Astrocyte of the cerebellum (primary cell): ENCODE results near the gene ZNF276.
"Not testable (repeated sequence)": the region's sequence is repeated elsewhere in the genome, so short reads cannot be mapped to it uniquely, and the experiment has no call there.

Experiments used
- DNase-seq: peaks from one replicate; pipeline ENCODE4 v3.0.0-alpha.2; 2011; ENCODE audit warnings: low read depth
- H3K4me3 ChIP-seq: 2 replicates; pipeline ENCODE4 v1.5.1; 2011; ENCODE audit warnings: mild to moderate bottlenecking, low read depth, low read length, moderate library complexity
- in situ Hi-C: cut with HindIII; loops from 2 replicates; pipeline ENCODE4 v1.10.0; 2017; ENCODE audit warnings: low sequenced_read_pairs
- TF ChIP-seq, protein P1 (sequence below): IDR thresholded peaks from 2 replicates; pipeline ENCODE4 v1.5.1; 2012; ENCODE audit warnings: low read length, low read depth, moderate library complexity, mild to moderate bottlenecking; ENCODE audit errors: missing control alignments

ZNF276 gene

DNA sequence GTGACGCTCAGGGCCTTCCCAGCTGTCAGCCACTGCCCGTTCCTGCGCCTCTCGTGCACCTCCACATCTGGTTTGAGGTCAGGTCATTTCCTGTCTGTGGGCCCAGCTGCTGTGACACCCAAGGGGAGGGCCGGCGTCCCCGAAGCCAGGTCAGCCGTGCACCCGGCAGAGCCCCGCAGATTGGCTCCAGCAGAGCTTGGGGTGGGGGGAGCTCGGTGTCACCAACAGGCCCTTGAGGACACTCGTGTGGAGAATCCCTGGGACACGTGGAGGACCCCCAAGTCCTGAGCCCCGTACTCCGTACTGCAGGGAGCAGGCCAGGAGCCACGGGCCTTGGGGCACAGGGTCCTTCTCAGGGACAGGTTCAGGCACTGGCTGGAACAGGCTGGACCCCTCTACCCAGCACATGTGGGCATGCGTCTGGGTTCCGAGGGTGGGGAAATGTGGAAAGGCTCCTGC, 24.6 kb upstream of the ZNF276 start:
- H3K4me3 ChIP-seq, result no peak overlapping the region
- TF ChIP-seq, protein P1, sequence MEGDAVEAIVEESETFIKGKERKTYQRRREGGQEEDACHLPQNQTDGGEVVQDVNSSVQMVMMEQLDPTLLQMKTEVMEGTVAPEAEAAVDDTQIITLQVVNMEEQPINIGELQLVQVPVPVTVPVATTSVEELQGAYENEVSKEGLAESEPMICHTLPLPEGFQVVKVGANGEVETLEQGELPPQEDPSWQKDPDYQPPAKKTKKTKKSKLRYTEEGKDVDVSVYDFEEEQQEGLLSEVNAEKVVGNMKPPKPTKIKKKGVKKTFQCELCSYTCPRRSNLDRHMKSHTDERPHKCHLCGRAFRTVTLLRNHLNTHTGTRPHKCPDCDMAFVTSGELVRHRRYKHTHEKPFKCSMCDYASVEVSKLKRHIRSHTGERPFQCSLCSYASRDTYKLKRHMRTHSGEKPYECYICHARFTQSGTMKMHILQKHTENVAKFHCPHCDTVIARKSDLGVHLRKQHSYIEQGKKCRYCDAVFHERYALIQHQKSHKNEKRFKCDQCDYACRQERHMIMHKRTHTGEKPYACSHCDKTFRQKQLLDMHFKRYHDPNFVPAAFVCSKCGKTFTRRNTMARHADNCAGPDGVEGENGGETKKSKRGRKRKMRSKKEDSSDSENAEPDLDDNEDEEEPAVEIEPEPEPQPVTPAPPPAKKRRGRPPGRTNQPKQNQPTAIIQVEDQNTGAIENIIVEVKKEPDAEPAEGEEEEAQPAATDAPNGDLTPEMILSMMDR, result no peak
- in situ Hi-C loops, result loop anchor here (25.0 kb wide), 1 partner anchor 409 kb away; no protein-coding TSS in a partner anchor
- no peak for DNase-seq

DNA sequence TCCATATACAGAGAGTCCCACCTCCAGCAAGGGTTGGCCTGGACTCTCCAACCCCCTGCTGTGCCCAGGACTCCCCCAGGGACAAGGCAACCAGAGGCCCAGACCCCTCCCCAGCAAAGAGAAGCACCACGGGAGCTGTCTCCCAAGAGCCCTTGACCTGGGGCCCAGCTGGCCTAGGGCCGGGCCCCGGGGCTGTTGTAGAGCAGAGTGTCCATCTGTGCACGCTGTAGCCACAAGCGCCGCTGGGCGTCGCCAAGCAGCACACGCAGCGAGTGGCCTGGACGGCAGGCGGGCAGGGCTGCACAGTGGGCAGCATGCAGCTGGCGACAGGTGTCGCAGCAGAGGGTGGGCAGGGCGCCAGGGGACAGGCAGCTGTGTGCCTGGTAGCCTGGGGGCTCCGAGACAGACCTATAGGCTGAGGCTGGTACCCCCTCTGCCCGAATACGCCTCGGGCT, 24.1 kb upstream of the ZNF276 start:
- no peak overlapping the region for H3K4me3 ChIP-seq
- in situ Hi-C loops, result loop anchor here (25.0 kb wide), 1 partner anchor 410 kb away; no protein-coding TSS in a partner anchor
- TF ChIP-seq, protein P1, result no peak
- DNase-seq, result no peak

DNA sequence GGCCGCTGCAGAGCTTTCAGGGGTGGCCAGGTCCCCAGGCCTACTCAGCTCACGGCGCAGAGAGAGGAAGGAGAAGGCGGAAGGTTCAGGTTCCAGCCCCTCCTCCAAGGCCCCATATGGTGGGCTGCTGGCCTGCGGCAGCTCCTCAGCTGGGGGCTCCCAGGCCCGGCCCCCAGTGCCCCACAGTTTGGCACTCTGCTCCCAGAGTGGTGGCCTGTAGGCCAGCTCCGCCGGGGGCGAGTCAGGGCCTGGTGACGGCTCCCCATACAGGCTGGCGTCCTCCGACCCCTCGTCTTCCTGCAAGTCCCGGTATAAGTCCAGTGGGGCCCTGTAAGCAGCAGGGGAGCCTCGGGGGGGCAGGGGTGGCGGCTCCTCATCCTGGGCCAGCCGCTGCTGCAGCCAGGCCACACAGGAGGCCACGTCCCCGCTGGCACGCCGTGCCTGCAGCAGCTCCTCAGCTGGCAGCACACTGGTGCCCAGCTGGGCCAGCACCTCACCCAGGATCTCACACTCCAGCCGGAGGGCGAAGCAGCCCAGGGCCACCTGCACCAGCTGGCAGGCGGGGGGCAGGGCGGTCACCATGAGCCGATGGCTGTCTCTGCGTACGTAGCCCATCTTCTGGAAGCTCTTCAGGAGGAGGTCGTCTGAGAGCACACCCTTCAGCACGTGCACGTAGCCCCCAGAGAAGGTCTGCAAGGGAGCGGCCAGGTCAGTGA, 23.6 kb upstream of the ZNF276 start:
- H3K4me3 ChIP-seq, result no peak overlapping the region
- no peak for DNase-seq
- in situ Hi-C loops, result loop anchor here (25.0 kb wide), 1 partner anchor 410 kb away; no protein-coding TSS in a partner anchor
- TF ChIP-seq, protein P1, result no peak

DNA sequence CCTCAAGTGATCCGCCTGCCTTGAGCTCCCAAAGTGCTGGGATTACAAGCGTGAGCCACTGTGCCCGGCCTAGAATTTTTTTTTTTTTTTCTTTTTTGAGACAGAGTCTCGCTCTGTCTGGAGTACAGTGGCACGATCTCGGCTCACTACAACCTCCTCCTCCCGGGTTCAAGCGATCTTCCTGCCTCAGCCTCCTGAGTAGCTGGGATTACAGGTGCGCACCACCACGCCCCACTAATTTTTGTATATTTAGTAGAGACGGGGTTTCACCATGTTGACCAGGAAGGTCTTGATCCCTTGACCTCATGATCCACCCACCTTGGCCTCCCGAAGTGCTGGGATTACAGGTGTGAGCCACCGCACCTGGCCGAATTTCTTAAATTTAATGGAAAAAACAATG, 22.6 kb upstream of the ZNF276 start:
- H3K4me3 ChIP-seq, DNase-seq: not testable (repeated sequence)
- in situ Hi-C loops, result loop anchor here (25.0 kb wide), 1 partner anchor 411 kb away; no protein-coding TSS in a partner anchor

DNA sequence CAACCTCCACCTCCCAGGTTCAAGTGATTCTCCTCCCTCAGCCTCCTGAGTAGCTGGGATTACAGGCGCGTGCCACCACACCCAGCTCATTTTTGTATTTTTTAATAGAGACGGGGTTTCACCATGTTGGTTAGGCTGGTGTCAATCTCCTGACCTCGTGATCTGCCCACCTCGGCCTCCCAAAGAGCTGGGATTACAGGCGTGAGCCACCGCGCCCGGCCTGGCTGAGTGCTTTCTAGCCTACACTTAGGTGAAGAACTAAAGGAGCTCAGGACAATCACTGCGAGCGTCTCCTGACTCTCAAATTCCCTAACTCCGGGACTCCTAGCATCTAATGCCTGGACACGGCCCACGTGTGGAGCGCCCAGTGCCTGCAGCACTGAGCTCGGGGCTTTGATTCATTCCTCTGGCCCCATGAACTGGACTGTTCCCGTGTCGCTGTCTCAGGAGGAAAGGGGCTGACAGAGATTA, 21.7 kb upstream of the ZNF276 start:
- in situ Hi-C loops, result loop anchor here (25.0 kb wide), 1 partner anchor 412 kb away; no protein-coding TSS in a partner anchor
- peak overlapping the region; percentile 24 for H3K4me3 ChIP-seq
- not testable (repeated sequence) for DNase-seq

DNA sequence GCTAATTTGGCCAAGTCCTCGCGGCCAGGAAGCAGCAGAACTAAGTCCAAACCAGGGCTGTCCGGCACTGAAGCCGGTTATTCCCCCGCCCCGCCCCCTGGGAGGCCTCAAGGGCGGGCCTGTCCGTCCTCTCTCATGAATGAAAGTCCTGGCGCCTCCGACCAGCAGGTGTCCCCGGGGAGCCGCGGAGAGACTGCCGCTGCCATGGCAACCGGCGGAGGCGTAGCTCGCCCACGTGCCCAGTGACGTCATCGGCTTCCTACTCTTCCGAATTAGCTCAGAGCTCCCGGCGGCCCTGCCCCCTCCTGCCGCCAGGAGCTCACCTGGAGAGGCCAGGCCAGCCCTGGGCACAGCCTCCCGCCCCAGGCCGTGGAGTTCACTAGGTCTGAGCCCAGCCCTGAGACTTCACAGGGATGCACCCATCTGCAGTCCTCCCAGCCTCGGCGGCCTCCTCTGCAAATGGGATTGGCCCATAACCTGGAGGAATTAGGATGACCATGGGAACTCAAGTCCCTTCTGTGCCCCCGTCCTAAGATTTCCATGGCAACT, 21.2 kb upstream of the ZNF276 start:
- TF ChIP-seq, protein P1, result peak; percentile 57
- DNase-seq, result peak; percentile 95
- in situ Hi-C loops, result no loop called here
- H3K4me3 ChIP-seq, result peak overlapping the region; percentile 63

DNA sequence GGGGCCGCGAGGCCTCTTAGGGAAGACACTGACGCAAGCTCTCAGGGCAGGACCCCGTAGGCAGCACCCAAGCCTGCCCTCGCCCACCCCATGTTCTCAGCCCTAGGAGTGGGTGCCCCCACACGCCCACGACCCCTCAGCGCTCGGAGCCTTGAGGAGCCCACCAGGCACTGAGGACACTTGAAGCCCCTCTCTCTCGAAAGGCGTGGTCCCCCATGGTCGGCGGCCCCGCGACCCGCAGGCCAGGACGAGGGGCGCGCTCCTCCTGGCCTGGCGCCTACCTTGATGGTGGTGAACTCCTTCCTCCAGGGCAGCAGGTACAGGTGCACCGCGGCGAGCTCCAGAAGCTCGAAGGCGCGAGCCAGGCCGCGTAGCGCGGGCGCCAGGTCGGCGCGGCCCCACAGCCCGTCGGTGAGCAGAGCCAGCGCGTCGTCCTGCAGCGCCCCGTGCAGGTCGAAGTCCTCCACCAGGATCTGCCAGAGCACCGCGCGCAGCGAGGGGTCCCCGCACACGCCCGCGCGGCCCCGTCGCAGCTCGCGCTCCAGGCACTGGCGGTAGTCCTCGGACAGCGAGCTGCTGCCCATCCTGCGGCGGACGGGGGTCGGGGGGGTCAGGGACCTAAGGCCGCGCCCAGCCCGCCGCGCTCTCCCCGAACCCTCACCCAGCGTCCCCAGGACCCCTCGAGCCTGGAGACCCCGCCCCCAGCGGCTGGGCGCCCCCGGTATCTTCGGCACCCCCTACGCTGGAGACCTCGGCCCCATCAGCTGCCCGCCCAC, 20.5 kb upstream of the ZNF276 start:
- H3K4me3 ChIP-seq, result peak overlapping the region; percentile 63
- TF ChIP-seq, protein P1, result no peak
- in situ Hi-C loops, result no loop called here
- DNase-seq, result no peak
